PC-3 (cell line): Measurements from ENCODE around the gene PIGQ. TPM values are rescaled to one million over a fixed set of nuclear protein-coding genes. Genes with fewer than 3 reads are reported as not detected.

Experiments used
- ATAC-seq: fragments of 200-7000 bp; cut with Tn5 transposase; 2 replicates; pipeline ENCODE4 v1.9.1; 2020; ENCODE audit warnings: mild to moderate bottlenecking, moderate library complexity
- BruUV-seq: library from RNA; stranded (reverse); fragments of 400-500 nt; replicated peaks from 2 replicates; lab custom pipeline; 2021; lab: Mats Ljungman, UMichigan
- CTCF ChIA-PET: fragments of 300-600 bp; sonication (Branson Sonifier 250); formaldehyde crosslinking; loops from one replicate; lab custom pipeline; 2022; ENCODE audit warnings: antibody characterized with exemption; lab: Charles Lee
- POLR2A ChIA-PET: fragments of 300-600 bp; sonication (Branson Sonifier 250); formaldehyde crosslinking; loops from one replicate; lab custom pipeline; 2022; ENCODE audit warnings: antibody characterized with exemption; ENCODE audit not compliant: unreplicated experiment; lab: Charles Lee
- DNase-seq: peaks from one replicate; pipeline ENCODE4 v3.0.0-alpha.2; 2015
- H2AFZ ChIP-seq: fragments of 300-600 bp; sonication (generic); 2 replicates; pipeline ENCODE4 v1.6.0; 2016; ENCODE audit warnings: antibody characterized with exemption, low read length
- H3F3A ChIP-seq: fragments of 300-600 bp; sonication (generic); one replicate; pipeline ENCODE4 v1.6.0; 2017; ENCODE audit warnings: antibody characterized with exemption, low read length, control low read depth, mild to moderate bottlenecking; ENCODE audit not compliant: unreplicated experiment
- H3K27ac ChIP-seq: fragments of 300-600 bp; sonication (generic); 2 replicates; pipeline ENCODE4 v1.5.1; 2016; ENCODE audit warnings: mild to moderate bottlenecking, low read length
- H3K27me3 ChIP-seq: fragments of 300-600 bp; sonication (generic); 2 replicates; pipeline ENCODE4 v1.6.1; 2016; ENCODE audit warnings: low read length, mixed read lengths
- H3K36me3 ChIP-seq: fragments of 300-600 bp; sonication (generic); 2 replicates; pipeline ENCODE4 v1.6.1; 2016; ENCODE audit warnings: low read depth, mixed run types, low read length, mixed read lengths
- H3K4me1 ChIP-seq: fragments of 300-600 bp; sonication (generic); 2 replicates; pipeline ENCODE4 v1.5.1; 2016; ENCODE audit warnings: low read length; ENCODE audit not compliant: insufficient read depth
- H3K4me2 ChIP-seq: fragments of 300-600 bp; sonication (generic); 2 replicates; pipeline ENCODE4 v1.6.0; 2016; ENCODE audit warnings: low read length
- H3K4me3 ChIP-seq: fragments of 300-600 bp; sonication (generic); 2 replicates; pipeline ENCODE4 v1.5.1; 2016; ENCODE audit warnings: mild to moderate bottlenecking, low read length, mixed read lengths
- H3K79me2 ChIP-seq: fragments of 300-600 bp; sonication (generic); 2 replicates; pipeline ENCODE4 v1.6.1; 2017; ENCODE audit warnings: low read length, mixed read lengths
- H3K9ac ChIP-seq: fragments of 300-600 bp; sonication (generic); 2 replicates; pipeline ENCODE4 v1.6.0; 2016; ENCODE audit warnings: mild to moderate bottlenecking, low read length
- H3K9me2 ChIP-seq: fragments of 300-600 bp; sonication (generic); replicated peaks from 2 replicates; pipeline ENCODE4 v1.6.1; 2016; ENCODE audit warnings: mixed run types, low read length, mixed read lengths
- H3K9me3 ChIP-seq: fragments of 300-600 bp; sonication (generic); 2 replicates; pipeline ENCODE4 v1.6.1; 2016; ENCODE audit warnings: low read length, mixed read lengths
- H4K20me1 ChIP-seq: fragments of 300-600 bp; sonication (generic); 2 replicates; pipeline ENCODE4 v1.6.1; 2016; ENCODE audit warnings: low read length, mixed read lengths
- CTCF ChIP-seq: fragments of 300-600 bp; sonication (generic); conservative IDR thresholded peaks from 2 replicates; pipeline ENCODE4 v1.5.1; 2017; ENCODE audit warnings: antibody characterized with exemption, low read depth, mild to moderate bottlenecking, low read length
- EZH2 ChIP-seq: fragments of 300-600 bp; sonication (generic); IDR thresholded peaks from one replicate; pipeline ENCODE4 v1.6.1; 2017; ENCODE audit warnings: antibody characterized with exemption, mild to moderate bottlenecking, low read length; ENCODE audit not compliant: unreplicated experiment
- EZH2phosphoT487 ChIP-seq: fragments of 300-600 bp; sonication (generic); IDR thresholded peaks from 2 replicates; pipeline ENCODE4 v1.6.1; 2018; ENCODE audit warnings: mild to moderate bottlenecking, antibody characterized with exemption, low read length, borderline replicate concordance
- intact Hi-C: fragments of 100-400 bp; cut with micrococcal nuclease; formaldehyde crosslinking; loops from 2 replicates; pipeline ENCODE4 v1.9.0; 2023
- total RNA-seq: library from RNA; depleted of rRNA; stranded (reverse); fragments of >200 nt; gene quantifications from 2 replicates; pipeline ENCODE4 v1.2.3, GENCODE V29; 2014

The PIGQ gene
- total RNA-seq, 1 experiment from 2014 or later = 36.0 TPM

- no peaks in the 10 kb centered on the region for H4K20me1 ChIP-seq
- no peak for ATAC-seq
- H3K4me3 ChIP-seq = no peak overlapping the region
- POLR2A ChIA-PET = no interaction called here
- TF ChIP-seq CTCF (0 out of 2 replicates have a peak, but pooled peaks have one; percentile 24), EZH2 (no peak)
- H3K4me2 ChIP-seq = no peak overlapping the region
- CTCF ChIA-PET = no interaction called here
- no peaks in the 10 kb centered on the region for H3F3A ChIP-seq
- H3K79me2 ChIP-seq = peaks cover 20% of the 10 kb centered on the region
- peaks cover 17% of the 10 kb centered on the region for H3K4me1 ChIP-seq
- H3K9ac ChIP-seq = no peak overlapping the region
- intact Hi-C loops = loop anchor here (10.0 kb wide), 1 partner anchor 63 kb away; no protein-coding TSS in a partner anchor
- no peaks in the 10 kb centered on the region for H3K9me2 ChIP-seq
- no peak overlapping the region for H2AFZ ChIP-seq
- H3K27me3 ChIP-seq = no peaks in the 10 kb centered on the region
- H3K27ac ChIP-seq = no peak overlapping the region
- no peaks in the 10 kb centered on the region for H3K9me3 ChIP-seq
- BruUV-seq = no TSS peak
- no peaks in the 10 kb centered on the region for H3K36me3 ChIP-seq
- DNase-seq = no peak
Measured at GRCh38 chr16:521381-522210, 48.2 kb upstream of the PIGQ start.

DNA sequence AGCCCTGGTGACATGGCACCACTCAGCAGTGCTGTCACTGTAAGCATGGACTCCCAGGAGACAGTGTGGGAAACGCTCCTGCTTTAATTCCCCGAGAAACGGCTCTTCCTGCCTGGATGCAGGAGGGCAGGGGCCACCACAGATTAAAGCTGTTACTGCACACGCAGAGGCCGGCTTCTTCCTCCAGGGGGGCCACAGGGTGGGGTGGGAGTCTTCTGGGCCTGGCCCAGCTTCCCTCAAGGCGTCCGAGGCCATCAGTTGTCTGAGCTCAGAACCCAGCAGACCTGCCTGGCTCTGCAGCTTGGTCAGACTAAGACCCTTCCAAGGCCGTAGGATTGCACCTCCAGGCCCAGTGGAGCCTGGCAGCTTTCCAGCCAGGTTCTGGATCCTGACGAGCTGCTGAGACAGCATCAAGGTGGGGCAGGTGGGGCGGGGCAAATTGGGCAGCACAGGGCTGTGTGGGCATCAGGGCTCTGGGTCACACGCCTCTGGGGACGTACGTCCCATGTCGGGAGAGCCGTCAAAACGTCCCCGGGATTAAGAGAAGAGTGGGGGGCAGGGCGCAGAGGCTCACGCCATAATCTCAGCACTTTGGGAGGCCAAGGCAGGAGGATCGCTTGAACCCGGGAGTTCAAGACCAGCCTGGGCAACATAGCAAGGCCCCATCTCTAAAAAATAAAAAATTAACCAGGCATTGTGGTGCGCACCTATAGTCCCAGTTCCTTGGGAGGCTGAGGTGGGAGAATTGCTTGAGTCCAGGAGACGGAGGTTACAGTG lies 47.3 kb upstream of the PIGQ start:
- intact Hi-C loops = loop anchor here (10.0 kb wide), 1 partner anchor 62 kb away; no protein-coding TSS in a partner anchor
- DNase-seq = no peak
- no TSS peak for BruUV-seq

More for the DNA sequence above, 47.3 kb upstream of the PIGQ start:
- H3K27ac ChIP-seq = no peak overlapping the region
- no peak overlapping the region for H3K9ac ChIP-seq
- no peaks in the 10 kb centered on the region for H3K9me2 ChIP-seq
- H3K79me2 ChIP-seq = peaks cover 26% of the 10 kb centered on the region
- no peak for ATAC-seq
- no peak overlapping the region for H3K4me2 ChIP-seq
- POLR2A ChIA-PET = no interaction called here
- CTCF ChIA-PET = no interaction called here
- TF ChIP-seq EZH2 = no peak
- TF ChIP-seq EZH2phosphoT487 = no peak
- no peak for TF ChIP-seq CTCF
- H3K4me1 ChIP-seq = peaks cover 19% of the 10 kb centered on the region
- no peaks in the 10 kb centered on the region for H4K20me1 ChIP-seq
- no peak overlapping the region for H3K4me3 ChIP-seq
- no peak overlapping the region for H2AFZ ChIP-seq
- no peaks in the 10 kb centered on the region for H3F3A ChIP-seq
- no peaks in the 10 kb centered on the region for H3K36me3 ChIP-seq
- no peaks in the 10 kb centered on the region for H3K27me3 ChIP-seq
- H3K9me3 ChIP-seq = no peaks in the 10 kb centered on the region
